ENCODE results near the gene KATNB1.

DNA sequence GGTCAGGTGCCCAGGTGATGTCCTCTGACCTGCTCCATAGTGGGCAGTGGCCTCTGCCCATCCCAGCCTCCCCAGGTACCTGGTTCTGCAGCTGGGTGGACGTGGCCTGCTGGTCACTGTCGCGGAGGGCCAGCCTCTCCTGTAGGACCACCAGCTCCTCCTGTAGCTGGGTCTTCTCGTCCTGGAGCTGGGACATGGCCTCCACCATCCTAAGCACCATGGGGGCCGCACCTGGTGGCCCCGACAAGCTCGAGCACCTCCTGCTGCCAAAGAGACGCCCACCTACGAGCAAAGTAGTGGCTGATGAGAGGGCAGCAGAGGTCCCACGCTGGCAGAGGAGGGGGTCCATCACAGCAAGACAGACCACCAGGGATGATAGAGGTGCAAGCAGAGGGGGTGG, 49.8 kb downstream of the KATNB1 start:
- TF ChIP-seq, protein P1, sequence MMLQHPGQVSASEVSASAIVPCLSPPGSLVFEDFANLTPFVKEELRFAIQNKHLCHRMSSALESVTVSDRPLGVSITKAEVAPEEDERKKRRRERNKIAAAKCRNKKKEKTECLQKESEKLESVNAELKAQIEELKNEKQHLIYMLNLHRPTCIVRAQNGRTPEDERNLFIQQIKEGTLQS (IDR thresholded peaks at IDR 0.05; ENCODE audit: insufficient read depth, low read depth, low read length), result no peak
- TF ChIP-seq CEBPB (IDR thresholded peaks at IDR 0.05; ENCODE audit: low read depth, low read length) (no peak), RNF2 (IDR thresholded peaks at IDR 0.05; ENCODE audit: borderline replicate concordance, low read depth, low read length, missing control alignments, poor library complexity, severe bottlenecking) (no peak), RXRA (IDR thresholded peaks at IDR 0.05; ENCODE audit: insufficient read depth, low read depth, low read length) (no peak), CBX8 (IDR thresholded peaks at IDR 0.05; ENCODE audit: borderline replicate concordance, low read depth, low read length) (no peak), SP1 (IDR thresholded peaks at IDR 0.05; ENCODE audit: low read depth, low read length) (no peak), SIRT6 (IDR thresholded peaks at IDR 0.05; ENCODE audit: low read length) (no peak), POLR2AphosphoS5 (IDR thresholded peaks at IDR 0.05; ENCODE audit: low read depth, low read length) (no peak), KDM1A (IDR thresholded peaks at IDR 0.05; ENCODE audit: borderline replicate concordance, low read length) (no peak), EP300 (IDR thresholded peaks at IDR 0.05; ENCODE audit: borderline replicate concordance in 1 of 2, low read depth in 2 of 2, low read length in 2 of 2) (no peak), BCL11A (IDR thresholded peaks at IDR 0.05; ENCODE audit: low read depth in 2 of 2, low read length in 2 of 2) (no peak), TBP (IDR thresholded peaks at IDR 0.05; ENCODE audit: low read depth, low read length) (no peak)
- TF ChIP-seq, protein P2, sequence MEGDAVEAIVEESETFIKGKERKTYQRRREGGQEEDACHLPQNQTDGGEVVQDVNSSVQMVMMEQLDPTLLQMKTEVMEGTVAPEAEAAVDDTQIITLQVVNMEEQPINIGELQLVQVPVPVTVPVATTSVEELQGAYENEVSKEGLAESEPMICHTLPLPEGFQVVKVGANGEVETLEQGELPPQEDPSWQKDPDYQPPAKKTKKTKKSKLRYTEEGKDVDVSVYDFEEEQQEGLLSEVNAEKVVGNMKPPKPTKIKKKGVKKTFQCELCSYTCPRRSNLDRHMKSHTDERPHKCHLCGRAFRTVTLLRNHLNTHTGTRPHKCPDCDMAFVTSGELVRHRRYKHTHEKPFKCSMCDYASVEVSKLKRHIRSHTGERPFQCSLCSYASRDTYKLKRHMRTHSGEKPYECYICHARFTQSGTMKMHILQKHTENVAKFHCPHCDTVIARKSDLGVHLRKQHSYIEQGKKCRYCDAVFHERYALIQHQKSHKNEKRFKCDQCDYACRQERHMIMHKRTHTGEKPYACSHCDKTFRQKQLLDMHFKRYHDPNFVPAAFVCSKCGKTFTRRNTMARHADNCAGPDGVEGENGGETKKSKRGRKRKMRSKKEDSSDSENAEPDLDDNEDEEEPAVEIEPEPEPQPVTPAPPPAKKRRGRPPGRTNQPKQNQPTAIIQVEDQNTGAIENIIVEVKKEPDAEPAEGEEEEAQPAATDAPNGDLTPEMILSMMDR (IDR thresholded peaks at IDR 0.05; ENCODE audit: control extremely low read depth in 1 of 3, insufficient read depth in 1 of 3, low read depth in 1 of 3, low read length in 3 of 3), result no peak
- TF ChIP-seq, protein P3, sequence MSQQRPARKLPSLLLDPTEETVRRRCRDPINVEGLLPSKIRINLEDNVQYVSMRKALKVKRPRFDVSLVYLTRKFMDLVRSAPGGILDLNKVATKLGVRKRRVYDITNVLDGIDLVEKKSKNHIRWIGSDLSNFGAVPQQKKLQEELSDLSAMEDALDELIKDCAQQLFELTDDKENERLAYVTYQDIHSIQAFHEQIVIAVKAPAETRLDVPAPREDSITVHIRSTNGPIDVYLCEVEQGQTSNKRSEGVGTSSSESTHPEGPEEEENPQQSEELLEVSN (IDR thresholded peaks at IDR 0.05), result no peak

Measured in H1 (cell line).